ENCODE data around the gene ATP1A2. TPM values are rescaled to one million over a fixed set of nuclear protein-coding genes. Genes with fewer than 3 reads are reported as not detected.

Gene ATP1A2
- total RNA-seq, 1 donor from 2014 or later = not detected

DNA sequence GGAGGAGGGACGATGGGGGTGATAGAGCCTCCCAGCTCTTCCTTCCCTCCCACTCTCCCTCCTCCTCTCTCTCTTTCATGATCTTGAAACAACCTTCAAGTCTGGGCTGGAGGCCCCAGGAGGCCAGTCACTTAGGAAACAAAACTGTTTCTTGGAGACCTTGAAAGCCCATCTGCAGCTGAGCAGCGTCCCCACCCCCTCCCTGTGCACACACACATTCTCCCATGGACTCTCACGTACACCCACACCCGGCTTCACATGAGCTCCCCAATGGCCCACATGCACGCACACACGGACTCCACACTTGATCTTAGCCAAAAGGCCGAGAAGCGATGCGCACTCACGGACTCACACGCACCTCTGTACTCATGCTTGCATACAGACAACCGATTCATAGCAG is 3.2 kb upstream of the ATP1A2 start:
- TF ChIP-seq, protein P1, sequence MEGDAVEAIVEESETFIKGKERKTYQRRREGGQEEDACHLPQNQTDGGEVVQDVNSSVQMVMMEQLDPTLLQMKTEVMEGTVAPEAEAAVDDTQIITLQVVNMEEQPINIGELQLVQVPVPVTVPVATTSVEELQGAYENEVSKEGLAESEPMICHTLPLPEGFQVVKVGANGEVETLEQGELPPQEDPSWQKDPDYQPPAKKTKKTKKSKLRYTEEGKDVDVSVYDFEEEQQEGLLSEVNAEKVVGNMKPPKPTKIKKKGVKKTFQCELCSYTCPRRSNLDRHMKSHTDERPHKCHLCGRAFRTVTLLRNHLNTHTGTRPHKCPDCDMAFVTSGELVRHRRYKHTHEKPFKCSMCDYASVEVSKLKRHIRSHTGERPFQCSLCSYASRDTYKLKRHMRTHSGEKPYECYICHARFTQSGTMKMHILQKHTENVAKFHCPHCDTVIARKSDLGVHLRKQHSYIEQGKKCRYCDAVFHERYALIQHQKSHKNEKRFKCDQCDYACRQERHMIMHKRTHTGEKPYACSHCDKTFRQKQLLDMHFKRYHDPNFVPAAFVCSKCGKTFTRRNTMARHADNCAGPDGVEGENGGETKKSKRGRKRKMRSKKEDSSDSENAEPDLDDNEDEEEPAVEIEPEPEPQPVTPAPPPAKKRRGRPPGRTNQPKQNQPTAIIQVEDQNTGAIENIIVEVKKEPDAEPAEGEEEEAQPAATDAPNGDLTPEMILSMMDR (IDR thresholded peaks at IDR 0.05) = no peak
- Mint-ChIP-seq H3K9me3 (no peaks in the 10 kb centered on the region), H3K27ac (no peak overlapping the region), H3K4me1 (peaks cover 5% of the 10 kb centered on the region), H3K27me3 (peaks cover 22% of the 10 kb centered on the region), H3K36me3 (ENCODE audit: low read depth) (no peaks in the 10 kb centered on the region), H3K4me3 (no peak overlapping the region)
- POLR2A ChIA-PET = no interaction called here
- intact Hi-C loops (cut with micrococcal nuclease) = no loop called here
- CTCF ChIA-PET = no interaction called here
- ATAC-seq (ENCODE audit: low read depth) (no peak), DNase-seq (no peak)

DNA sequence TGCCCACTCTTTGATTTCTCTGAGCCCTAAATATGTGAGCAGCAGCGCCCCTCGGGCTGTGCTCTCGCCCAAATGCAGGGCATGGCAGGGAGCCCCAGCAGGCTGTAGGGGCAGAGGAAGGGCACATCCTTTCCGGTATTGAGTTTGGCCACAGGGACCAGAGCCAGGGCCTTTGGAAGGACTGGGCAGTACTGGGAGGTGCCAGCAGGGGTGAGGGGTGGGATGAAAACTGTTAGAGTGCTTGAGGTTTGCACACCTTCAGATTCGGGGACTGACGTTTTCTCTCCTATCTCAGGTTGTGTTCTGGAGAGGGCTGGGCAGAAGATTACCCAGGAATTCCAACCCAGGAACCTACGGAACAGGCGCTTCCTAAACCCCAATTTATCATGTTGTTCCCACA is 2.2 kb upstream of the ATP1A2 start:
- ATAC-seq (ENCODE audit: low read depth) (no peak), DNase-seq (no peak)
- POLR2A ChIA-PET = no interaction called here
- Mint-ChIP-seq H3K9me3 (no peaks in the 10 kb centered on the region), H3K27ac (no peak overlapping the region), H3K4me3 (no peak overlapping the region), H3K4me1 (peaks cover 5% of the 10 kb centered on the region), H3K27me3 (peaks cover 25% of the 10 kb centered on the region), H3K36me3 (ENCODE audit: low read depth) (no peaks in the 10 kb centered on the region)
- intact Hi-C loops (cut with micrococcal nuclease) = no loop called here
- TF ChIP-seq, protein P1 (IDR thresholded peaks at IDR 0.05) = no peak
- CTCF ChIA-PET = no interaction called here

DNA sequence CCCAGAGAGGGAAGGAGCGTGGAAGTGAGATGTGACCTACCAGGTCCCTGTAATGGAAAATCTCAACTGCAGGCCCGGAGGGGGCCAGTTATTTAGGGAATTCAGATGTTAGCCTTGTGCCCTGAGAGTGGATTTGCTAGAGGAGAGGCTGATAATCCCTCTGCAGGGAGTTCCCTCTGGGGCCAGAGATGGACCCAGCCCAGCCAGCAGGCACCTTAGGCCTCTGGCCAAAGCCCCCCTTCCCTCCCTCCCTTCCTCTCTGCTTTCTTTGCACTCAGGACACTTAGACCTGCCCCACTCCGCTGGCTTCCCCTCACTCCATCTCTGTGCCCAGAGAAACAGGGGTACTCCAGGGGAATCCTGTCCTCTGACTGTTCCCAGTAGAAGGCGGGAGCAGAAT is 1.5 kb upstream of the ATP1A2 start:
- intact Hi-C loops (cut with micrococcal nuclease) = no loop called here
- Mint-ChIP-seq H3K27me3 (peaks cover 24% of the 10 kb centered on the region), H3K9me3 (no peaks in the 10 kb centered on the region), H3K36me3 (ENCODE audit: low read depth) (no peaks in the 10 kb centered on the region), H3K4me1 (no peaks in the 10 kb centered on the region), H3K27ac (no peak overlapping the region), H3K4me3 (no peak overlapping the region)
- ATAC-seq (ENCODE audit: low read depth) = no peak
- ChIA-PET CTCF (no interaction called here), POLR2A (no interaction called here)
- DNase-seq = no peak
- TF ChIP-seq, protein P1 (IDR thresholded peaks at IDR 0.05) = no peak

DNA sequence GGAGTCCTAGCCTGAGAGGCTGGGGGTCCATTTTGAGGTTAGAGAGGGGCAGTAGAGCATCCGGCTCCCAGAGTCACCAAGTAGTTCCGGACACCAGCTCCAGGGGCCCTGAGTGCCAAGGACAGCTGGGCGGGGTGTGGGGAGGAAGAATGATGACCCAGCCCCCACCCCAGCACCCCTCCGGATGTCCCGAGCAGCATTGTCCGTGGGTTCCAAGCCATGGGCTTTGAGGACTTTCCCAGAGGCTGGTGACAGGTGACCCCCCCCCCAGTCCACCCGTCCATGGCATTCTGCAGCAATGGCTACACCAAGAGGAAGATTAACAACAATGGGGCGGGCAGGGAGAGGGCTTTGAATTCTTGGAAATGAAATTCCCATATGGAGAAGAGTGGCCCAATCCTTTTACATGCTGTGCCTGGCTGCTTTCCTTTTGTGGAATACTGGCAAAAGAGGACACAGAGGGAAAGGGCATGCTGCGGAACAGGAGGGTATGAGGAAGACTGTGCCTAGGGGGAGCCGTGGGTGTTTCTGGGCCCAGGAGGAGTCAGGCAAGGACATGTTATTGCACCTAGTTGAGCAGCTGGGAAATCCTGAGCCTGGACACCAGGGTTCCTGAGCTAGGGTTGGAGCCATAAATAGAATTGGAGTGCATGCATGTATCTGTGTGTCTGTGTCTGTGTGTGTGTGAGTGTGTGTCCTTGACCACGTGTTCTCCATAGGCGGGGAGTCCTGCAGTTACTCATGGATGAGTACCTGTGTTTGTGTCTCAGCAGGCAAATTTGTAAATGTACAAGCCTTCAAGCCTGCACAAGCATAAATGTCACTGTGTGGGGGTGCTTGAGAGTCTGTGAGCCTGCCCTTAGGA is 956 bp downstream of the ATP1A2 start:
- intact Hi-C loops (cut with micrococcal nuclease) = no loop called here
- Mint-ChIP-seq H3K4me3 (no peak overlapping the region), H3K27me3 (peaks cover 18% of the 10 kb centered on the region), H3K4me1 (no peaks in the 10 kb centered on the region), H3K27ac (no peak overlapping the region), H3K36me3 (ENCODE audit: low read depth) (no peaks in the 10 kb centered on the region), H3K9me3 (no peaks in the 10 kb centered on the region)
- ChIA-PET CTCF (no interaction called here), POLR2A (no interaction called here)
- TF ChIP-seq, protein P1 (IDR thresholded peaks at IDR 0.05) = no peak
- ATAC-seq (ENCODE audit: low read depth) (no peak), DNase-seq (no peak)

DNA sequence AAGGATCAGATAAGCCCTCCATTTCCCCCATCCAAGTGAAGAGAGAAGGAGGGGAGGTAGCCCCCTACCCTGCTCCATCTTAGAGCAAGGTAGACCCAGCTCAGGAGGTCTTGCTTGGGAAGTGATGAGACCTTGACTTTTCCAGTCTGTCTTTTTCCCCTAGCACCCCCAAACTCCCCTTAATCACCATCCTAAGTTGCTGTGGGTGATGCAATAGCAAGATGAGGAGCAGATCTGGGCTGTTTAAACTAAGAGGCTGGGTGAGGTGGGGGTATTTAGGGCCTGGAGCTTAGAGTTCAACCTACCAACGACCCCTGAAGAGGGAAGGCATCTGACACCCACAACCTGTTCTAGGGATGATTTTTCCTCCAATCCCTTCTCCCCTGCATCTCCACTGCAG is 1.7 kb downstream of the ATP1A2 start:
- ATAC-seq (ENCODE audit: low read depth) (no peak), DNase-seq (no peak)
- H3K4me3 Mint-ChIP-seq = no peak overlapping the region
- intact Hi-C loops (cut with micrococcal nuclease) = no loop called here
- H3K9me3 Mint-ChIP-seq = no peaks in the 10 kb centered on the region
- TF ChIP-seq, protein P1 (IDR thresholded peaks at IDR 0.05) = no peak
- peaks cover 18% of the 10 kb centered on the region for H3K27me3 Mint-ChIP-seq
- ChIA-PET CTCF (no interaction called here), POLR2A (no interaction called here)
- no peak overlapping the region for H3K27ac Mint-ChIP-seq
- H3K4me1 Mint-ChIP-seq = no peaks in the 10 kb centered on the region
- no peaks in the 10 kb centered on the region for H3K36me3 Mint-ChIP-seq (ENCODE audit: low read depth)
